HG03439 (cell line): Measurements from ENCODE around the gene EN2.

Source experiments
- ATAC-seq: cut with Tn5 transposase; IDR thresholded peaks from one replicate; pipeline ENCODE4 v1.9.1; 2021; ENCODE audit warnings: mild to moderate bottlenecking, moderate library complexity; ENCODE audit not compliant: unreplicated experiment

The EN2 gene

DNA sequence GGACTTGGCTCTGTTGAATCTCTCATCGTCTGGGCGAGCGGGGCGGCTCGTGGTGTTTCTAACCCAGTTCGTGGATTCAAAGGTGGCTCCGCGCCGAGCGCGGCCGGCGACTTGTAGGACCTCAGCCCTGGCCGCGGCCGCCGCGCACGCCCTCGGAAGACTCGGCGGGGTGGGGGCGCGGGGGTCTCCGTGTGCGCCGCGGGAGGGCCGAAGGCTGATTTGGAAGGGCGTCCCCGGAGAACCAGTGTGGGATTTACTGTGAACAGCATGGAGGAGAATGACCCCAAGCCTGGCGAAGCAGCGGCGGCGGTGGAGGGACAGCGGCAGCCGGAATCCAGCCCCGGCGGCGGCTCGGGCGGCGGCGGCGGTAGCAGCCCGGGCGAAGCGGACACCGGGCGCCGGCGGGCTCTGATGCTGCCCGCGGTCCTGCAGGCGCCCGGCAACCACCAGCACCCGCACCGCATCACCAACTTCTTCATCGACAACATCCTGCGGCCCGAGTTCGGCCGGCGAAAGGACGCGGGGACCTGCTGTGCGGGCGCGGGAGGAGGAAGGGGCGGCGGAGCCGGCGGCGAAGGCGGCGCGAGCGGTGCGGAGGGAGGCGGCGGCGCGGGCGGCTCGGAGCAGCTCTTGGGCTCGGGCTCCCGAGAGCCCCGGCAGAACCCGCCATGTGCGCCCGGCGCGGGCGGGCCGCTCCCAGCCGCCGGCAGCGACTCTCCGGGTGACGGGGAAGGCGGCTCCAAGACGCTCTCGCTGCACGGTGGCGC, at the start of gene EN2:
Gene EN2 (plus strand): TSS at position 19 of the 767 bp plus-strand sequence. CDS start 249 bp downstream, at position 268.
- no peak for ATAC-seq

DNA sequence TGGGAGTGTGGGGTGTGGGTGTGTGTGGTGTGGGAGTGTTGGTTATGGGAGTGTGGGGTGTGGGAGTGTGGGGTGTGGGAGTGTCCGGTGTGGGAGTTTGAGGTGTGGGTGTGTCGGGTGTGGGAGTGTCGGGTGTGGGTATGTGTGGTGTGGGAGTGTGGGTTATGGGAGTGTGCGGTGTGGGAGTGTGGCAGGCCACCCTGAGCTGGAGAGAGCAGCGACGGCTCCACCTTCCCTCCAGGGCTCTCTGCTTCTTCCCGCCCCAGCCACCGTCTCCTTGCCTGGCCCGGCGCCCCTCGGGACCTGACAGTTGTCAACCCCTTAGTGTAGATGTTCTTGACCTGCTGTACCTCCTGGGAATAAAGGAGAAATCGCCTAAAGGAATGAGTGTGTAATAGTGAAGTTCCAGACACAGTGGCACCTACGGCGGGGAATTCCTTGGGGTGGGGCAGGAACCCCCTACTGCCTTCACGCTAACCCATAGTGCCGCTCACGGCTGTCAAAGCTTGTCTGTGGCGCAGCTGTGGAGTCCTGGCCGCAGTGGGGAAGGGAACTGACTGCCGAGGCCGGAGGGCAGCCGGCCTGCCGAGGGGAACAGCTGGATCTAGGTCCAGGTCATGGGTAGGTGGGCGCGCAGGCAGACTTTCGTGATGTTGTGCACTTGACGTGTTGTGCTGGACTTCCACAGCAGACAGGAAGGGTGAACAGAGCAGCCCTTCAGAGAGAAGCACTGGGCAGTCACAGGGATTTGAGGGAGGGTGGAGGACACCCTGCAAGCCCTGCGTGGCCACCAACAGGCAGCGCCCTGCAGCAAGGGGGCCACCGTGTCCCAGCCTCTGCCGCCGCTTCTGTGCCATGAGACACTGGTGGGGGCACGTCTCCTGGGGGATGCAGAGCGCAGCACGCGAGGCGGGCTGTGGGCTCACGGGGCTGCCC, 49.0 kb upstream of the EN2 start:
- ATAC-seq: no peak

DNA sequence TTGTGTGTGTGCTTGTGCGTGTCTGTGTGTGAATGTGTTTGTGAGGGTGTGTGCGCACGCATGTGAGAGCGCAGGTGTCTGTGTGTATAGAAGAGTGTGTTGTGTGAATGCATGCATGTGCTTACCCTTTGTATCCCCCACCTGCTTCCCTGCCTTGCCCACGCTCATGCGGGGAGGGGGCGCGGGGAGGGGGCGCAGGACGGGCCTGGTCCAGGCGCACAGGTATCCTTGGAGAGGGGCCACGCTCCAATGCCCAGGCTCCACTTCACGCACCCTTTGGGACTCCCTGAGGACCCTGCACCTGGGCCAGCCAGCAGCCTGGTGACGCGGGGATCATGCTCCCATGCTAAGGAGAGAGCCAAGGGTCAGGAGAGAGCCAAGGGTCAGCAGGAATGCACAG, 47.9 kb upstream of the EN2 start:
- ATAC-seq: no peak

DNA sequence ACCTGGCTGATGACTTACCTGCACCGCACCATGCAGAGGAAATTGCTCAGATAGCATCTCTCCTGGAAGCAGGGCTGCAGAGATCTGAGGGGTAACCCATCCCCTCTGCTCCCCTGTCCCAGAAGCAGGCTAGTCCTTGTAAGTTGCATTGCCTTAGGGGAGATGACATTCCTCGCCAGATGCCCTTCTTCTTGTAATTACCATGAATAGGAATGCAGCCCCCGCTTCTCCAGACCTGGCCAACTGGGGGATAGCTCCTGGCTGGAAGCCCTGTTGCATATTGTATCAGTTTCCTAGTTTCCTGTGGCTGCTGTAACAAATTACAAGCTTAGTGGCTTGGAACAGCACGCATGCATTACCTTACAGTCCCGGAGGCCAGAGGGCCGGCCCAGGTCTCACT, 47.5 kb upstream of the EN2 start:
- no peak for ATAC-seq

DNA sequence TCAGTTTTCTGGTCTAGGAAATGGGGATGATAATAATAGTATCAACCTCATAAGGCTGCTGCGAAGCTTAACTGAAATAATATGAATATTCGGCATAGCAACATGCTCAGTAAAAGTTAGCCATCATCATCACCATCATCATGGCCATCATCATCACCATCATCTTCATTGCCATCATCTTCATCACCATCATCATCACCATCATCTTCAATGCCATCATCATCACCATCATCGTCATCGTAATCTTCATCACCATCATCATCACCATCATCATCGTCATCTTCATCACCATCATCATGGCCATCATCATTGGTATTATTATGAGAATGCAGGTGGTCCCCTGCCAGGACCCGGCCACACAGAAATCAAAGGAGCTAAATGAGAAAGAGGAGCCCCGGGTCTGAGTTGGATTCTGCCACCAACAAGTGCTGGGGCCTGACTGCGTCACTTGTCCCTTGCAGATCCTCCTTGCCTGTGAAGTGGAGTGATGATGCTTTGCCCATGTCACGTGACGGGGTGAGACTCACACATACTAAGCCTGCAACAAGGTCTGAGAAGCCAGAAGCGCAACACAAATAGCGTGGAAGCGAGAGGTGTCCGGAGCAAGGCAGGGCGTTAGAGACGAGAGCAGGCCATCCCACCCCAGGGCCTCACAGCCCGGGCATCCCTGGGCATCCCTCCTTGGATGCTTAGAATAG, 46.1 kb upstream of the EN2 start:
- ATAC-seq: no peak

DNA sequence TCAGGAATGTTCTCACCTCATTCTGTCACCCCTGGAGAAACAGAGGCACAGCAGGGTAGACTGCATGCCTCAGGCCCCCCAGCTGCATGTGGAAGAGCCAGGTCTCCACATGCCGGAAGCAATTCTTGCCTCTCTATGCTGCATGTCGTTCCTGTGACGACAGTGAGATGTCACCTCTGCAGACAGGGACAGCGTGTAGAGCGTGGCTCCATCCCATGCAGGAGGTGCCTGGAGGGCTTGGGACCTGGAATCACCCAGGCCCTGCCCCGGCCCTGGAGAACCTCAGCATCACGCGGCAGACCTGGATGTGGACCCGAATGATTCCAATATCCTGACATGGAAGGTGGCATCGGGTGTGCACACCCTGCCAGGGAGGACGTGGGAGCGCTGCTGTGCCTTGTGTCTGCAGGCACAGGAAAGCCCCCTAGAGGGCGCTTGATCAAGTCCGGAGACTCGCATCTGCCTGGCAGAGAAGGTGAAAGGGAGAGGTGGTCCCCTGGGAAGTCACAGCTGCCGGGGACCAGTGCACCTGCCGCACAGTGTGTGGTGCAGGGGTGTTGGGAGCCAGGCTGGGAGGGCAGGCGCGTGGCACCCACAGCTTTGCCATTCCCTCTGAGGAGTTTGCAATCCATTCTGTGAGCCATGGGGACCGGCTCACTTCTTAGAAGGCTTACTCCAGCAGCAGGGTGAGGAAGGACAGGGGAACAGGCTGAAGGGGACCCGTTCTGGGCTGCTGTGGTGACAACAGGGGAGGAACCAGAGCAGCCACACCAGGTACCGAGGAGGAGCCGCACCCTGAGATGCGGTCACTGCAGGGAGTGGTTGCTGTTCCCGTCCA, 45.3 kb upstream of the EN2 start:
- ATAC-seq: no peak

DNA sequence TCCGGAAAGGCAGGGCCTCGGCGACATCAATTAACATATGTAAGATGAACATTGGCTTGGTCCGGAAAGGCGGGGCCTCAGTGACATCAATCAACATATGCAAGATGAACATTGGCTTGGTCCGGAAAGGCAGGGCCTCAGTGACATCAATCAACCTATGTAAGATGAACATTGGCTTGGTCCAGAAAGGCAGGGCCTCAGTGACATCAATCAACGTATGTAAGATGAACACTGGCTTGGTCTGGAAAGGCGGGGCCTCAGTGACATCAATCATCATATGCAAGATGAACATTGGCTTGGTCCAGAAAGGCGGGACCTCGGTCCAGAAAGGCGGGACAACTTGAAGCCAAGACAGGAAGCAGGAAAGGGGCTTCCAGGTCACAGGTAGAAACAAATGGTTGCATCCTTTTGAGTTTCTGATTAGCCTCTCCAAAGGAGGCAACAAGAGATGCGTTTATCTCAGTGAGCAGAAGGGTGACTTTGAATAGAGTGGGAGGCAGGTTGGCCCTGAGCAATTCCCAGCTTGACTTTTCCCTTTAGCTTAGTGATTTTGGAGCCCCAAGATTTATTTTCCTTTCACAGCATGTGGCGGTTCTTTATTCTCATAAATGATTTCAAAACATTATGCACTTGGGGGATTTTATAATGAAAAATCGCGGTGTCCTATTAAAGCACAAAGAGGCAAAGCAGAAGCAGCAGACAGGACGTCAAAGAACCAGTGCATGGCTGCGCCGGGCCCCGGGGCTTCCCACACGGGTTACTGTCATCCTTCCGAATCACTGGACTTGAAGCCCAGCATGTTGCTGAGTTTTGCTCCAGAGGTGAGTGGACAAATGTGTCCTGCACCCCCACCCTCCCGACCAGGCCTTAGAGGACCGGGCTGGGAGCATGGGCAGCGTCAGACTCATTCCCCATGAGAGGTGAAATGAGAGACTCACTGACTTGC, 43.1 kb upstream of the EN2 start:
- no peak for ATAC-seq

DNA sequence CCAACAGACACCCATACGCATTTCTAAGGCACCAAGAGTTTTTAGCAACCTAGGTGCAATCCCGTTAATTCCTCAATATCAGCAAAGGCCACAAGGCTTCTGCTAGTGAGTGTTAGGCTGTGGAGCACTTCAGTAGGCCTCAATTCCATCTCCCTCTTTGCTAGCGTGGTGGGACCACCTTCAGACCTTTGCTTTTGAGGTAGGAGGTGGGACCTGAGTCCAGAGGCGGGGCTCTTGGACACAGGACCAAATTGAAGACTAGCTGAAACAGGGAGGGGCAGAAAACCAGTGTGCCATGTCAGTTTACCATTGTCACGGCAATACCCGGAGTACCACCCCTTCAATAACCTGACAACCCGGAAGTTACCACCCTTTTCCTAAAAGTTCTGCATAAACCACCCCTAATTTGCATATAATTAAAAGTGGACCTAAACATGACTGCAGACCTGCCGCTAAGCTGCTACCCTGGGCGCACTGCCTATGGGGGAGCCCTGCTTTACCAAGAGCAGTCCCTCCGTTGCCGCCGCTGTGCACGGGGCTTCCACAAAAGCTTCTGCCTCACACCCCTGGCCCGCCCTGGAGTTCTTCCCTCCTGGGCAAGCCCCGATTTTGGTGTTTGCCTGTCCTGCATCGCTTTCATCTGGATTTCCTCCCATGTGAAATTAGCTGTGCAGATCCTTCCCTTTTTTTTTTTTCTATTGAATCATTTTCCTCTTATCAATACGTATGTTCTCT, 41.1 kb upstream of the EN2 start:
- no peak for ATAC-seq

DNA sequence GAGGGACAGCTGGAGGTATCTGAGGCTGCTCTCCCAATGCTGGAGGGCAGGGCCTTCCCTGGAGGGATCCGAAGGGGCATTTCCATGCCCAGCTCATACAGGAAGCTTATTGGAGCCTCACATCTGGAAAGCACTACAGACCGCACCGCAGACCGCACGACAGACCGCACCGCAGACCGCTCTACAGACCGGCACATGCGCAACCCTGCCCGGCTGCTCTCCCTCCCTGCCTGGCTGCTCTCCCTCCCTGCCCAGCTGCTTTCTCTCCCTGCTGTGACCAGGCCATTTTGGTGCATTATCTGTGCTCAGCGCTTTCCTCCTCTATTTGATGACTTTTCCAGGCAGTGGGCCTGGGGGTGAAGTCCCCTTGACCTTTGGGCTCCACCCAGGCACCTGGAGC, 39.6 kb upstream of the EN2 start:
- ATAC-seq: no peak

DNA sequence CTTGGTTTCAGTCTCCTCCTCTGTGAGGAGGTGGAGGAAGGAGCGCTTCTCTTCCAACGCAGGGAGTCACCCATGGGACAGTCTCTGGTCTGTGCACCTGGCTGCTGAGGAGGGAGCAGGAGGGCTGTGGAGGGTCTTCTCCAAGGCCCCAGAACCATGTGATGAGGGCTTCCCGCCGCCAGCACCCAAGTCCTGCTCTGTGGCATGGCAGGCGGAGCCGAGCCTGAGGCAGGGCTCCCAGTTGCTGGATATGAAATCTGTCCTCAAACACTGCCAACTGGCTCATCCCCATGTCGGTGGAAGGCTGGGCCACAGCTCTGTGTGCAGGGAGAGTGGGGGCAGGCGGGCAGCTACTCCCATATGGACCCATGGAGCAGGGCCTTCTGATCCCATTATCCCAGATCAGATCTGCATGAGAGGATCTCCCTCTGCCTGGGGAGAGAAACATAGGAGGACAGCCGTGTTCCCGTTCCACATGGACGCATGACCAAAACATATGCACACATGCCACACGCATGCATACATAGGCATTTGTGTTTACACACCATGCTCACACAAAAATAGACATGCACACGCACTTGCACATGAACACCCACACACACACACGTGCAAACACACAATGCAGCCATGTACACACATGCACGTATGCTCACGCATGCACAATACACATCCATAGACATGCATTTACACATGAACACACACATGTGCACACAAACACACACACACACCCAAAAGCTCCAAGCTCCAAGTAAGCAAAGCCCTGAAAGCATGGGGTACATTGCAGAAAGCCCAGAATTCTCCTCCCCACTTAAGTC, 38.8 kb upstream of the EN2 start:
- ATAC-seq: no peak

DNA sequence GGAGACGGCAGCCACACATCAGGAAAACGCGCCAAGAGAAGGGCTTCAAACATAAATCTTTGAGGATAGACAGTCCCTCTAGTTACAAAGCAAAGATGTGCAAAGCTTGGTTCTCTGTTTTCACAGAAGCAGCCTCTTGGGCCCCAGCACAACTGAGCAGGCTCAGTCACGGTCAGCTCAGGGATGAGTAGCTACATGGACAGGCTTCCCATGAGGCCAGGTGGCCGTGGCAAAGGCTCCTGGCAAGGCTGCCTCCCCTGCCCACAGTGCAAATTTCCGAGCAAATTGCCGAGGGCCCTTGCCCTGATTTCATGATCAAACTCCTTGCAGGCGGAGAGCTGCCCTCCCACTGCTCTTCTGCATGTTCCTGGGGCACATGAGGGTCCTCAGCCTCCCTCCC, 37.8 kb upstream of the EN2 start:
- ATAC-seq: no peak

DNA sequence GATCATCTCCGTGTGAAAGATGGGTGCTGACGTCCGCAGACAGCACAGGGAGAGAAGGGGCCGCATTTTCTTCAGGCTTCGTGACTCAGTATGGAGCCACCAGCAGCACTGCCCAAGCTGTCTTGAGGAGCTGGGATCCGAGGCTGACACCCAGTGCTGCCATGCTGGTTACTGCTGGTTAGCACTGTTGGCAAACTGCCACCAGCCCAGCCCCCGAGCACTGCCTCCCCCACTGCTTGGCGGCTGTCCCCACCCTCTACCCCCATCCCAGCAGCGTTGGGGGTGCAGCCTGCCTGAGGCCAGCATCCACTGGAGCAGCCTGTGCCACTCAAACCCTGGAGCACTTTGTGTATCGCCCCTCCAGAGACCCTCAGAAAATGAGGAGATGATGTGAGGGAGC, 35.8 kb upstream of the EN2 start:
- ATAC-seq: no peak

DNA sequence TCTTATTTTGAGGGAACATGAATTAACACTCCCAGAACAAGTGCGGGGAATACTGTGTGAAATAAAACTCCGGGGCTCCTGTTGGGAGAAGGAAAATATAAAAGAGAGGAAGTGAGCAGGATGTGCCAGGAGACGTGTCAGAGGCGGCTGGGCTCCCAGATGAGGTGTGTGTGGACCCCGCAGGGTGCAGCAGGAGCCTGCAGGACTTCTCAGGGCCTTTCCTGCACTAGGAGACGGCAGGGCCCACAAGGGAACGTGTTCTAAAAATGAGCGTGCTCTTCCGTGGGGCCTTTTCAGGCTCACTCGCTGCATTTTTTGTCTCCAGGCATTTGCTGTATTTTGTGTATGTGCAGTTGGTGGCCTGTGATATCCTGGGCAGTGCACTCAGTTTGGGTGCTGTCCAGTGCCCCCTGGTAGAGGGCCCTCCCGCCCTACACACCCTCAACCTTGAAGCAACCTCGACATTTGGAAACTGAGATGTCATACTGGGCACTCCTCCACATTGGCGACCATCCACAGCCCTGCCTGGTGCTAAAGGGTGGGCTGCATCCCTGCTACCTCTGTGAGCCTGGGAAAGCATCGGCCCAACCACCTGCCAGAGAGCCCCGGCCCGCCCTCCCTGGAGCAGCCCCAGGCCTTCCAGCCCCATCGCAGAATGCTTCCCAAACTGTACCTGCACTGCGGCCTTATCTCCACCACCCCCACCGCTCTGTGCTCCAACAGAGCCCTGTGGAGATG, 35.2 kb upstream of the EN2 start:
- ATAC-seq: no peak

DNA sequence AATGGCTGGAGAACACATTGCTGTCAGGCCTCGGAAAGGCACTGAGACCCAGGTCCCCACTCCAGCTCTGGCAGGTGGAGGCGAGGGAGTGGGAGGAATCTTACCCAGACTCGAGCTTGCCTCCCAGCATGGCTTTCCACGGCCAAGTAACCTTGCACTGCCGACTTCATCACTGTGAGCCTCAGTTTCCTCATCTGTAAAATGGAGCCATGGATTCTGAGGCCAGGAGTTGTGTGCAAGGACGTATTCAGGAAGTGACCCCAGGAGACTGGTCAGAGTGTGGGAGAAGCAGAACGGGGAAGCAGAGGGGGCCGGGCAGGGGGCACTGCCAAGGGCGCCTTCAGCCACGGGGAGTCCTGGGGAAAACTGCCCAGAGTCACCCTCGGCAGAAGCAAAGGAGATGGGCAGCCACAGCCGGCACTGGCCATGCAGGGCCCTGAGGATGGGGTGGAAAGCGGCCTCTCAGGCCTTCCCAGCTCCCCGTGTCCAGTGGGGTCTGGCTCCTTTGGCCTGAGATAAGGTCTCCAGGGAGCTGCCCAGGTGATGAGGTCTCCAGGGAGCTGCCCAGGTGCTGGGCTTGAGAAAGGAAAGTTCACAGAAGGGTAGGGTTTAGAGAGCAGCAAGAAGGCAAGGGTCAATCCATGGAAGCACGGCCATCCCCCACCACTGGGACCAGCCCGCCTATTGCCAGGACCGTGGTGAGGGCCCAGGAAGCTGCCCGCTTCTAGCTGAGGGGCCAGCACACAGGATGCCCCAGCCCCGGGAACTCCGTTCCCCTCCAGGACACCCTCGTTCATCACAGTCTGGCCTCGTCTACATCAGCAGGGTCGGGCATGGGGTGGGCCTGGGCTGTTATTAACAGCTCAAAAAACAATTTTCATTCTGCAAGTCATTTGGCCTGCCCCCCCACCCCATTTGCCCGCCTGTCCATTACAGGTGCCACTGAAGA, 34.3 kb upstream of the EN2 start:
- ATAC-seq: no peak

DNA sequence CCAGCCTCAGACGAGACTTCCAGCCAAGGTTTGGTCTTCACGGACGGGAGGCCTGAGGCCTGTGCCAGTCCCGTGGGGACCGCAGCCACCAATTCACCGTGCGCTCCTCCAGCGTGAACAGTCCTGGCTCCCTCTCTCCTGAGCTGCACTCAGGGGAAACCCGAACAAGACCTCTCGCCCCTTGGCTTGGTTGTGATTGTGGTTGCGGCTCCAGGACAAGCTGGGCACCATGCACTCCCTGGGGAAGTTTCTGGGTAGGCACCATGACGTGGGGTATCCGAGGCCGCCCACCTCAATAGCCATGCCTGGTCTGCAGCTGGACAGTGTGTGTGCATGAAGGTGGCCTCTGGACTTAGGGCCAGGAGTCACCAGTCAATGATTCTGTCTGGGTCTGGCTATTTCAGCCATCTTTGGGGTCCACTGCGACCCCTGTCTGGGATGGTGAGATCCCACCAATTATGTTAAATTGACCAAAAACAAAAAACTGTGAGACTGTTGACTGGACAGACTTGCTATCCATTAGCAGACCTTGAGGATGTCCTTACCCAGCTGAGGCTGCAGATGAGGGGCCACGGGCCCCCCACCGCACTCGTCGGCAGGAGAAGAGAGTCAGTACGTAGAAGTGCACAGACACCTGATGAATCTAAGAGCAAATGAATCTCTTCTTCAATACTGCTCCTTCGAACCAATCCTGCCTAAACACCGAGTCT, 33.5 kb upstream of the EN2 start:
- no peak for ATAC-seq

DNA sequence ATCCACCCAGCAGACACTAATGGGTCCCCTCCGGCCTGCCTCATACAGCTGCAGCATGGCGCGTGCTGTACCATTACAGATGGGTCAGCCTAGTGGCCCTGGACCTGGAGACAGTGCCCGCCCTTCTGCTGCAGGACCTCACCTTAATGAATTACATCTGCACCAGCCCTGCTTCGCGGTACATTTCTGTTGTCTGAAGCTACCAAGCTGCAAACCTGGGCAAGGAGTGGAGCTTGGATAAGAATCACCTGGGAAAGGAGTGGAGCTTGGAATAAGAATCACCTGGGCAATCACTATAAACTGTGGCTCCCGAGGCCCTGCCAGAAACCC, 33.0 kb upstream of the EN2 start:
- no peak for ATAC-seq
